ENCODE measurements around the gene PBX1. TPM values are rescaled to one million over a fixed set of nuclear protein-coding genes. Genes with fewer than 3 reads are reported as not detected.

Gene PBX1
- total and polyA plus RNA-seq, 2 experiments from 2014 or later: 9.7 to 38.8 TPM

DNA sequence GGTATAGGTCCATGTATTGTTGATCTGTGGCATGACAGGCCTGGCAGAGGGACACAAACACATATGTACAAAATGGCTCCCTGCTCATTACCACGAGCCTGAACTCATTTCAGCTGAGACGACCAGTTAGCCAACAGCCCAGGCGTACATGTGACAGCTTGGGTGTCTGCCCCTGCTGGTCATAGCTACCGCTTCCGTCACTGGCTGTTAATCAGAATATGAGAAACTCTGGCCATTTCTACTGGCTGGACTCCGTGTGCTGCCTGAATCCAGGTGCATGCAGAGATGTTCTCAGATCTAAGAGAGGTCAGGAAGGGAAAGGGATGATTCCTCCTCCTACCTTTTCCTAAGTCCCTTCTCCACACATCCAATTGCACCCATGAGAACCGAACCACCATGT, 144.5 kb downstream of the PBX1 start:
- H3K9me2 ChIP-seq (ENCODE audit: insufficient read depth): no peaks in the 10 kb centered on the region
- H3K79me2 ChIP-seq (ENCODE audit: insufficient read depth): peaks cover 78% of the 10 kb centered on the region
- TF ChIP-seq EZH2 (IDR thresholded peaks at IDR 0.05; ENCODE audit: insufficient read depth, poor library complexity, severe bottlenecking): no peak
- no peak for TF ChIP-seq EZH2phosphoT487 (IDR thresholded peaks at IDR 0.05; ENCODE audit: insufficient read depth, low read depth)
- no peak overlapping the region for H3K4me3 ChIP-seq
- in situ Hi-C loops (cut with MboI): no loop called here
- H3K4me2 ChIP-seq (ENCODE audit: unreplicated experiment): no peak overlapping the region
- no peak overlapping the region for H2AFZ ChIP-seq
- no peaks in the 10 kb centered on the region for H3K36me3 ChIP-seq (ENCODE audit: low read depth)
- no peaks in the 10 kb centered on the region for H4K20me1 ChIP-seq (ENCODE audit: insufficient read depth)
- no peak for DNase-seq
- H3K27me3 ChIP-seq (replicated peaks; ENCODE audit: insufficient read depth): no peaks in the 10 kb centered on the region
- no peaks in the 10 kb centered on the region for H3K9me3 ChIP-seq (ENCODE audit: low read depth)
- peaks cover 25% of the 10 kb centered on the region for H3F3A ChIP-seq (ENCODE audit: insufficient read depth)
- WGBS, 2 experiments (ENCODE audit: low coverage in 1 of 2, low lambda C conversion rate in 2 of 2, missing lambda C conversion rate in 2 of 2): 53 to 56% methylated on average over 7 of the region's 7 CpGs
- H3K4me1 ChIP-seq (ENCODE audit: insufficient read depth): peaks cover 47% of the 10 kb centered on the region
- H3K9ac ChIP-seq: no peak overlapping the region
- no peak overlapping the region for H3K27ac ChIP-seq

GRCh38 chr1:164703960-164704411, 145.0 kb downstream of the PBX1 start:
- H3K9me2 ChIP-seq (ENCODE audit: insufficient read depth): no peaks in the 10 kb centered on the region
- H3K36me3 ChIP-seq (ENCODE audit: low read depth): no peaks in the 10 kb centered on the region
- no peaks in the 10 kb centered on the region for H4K20me1 ChIP-seq (ENCODE audit: insufficient read depth)
- no peak overlapping the region for H3K27ac ChIP-seq
- H3K9me3 ChIP-seq (ENCODE audit: low read depth): no peaks in the 10 kb centered on the region
- no peak overlapping the region for H2AFZ ChIP-seq
- H3K27me3 ChIP-seq (replicated peaks; ENCODE audit: insufficient read depth): no peaks in the 10 kb centered on the region
- H3F3A ChIP-seq (ENCODE audit: insufficient read depth): peaks cover 30% of the 10 kb centered on the region
- DNase-seq: no peak
- 96 to 100% methylated on average over 1 of the region's 1 CpG for WGBS, 2 experiments (ENCODE audit: low coverage in 1 of 2, low lambda C conversion rate in 2 of 2, missing lambda C conversion rate in 2 of 2)
- peaks cover 79% of the 10 kb centered on the region for H3K79me2 ChIP-seq (ENCODE audit: insufficient read depth)
- no peak overlapping the region for H3K4me3 ChIP-seq
- H3K9ac ChIP-seq: no peak overlapping the region
- TF ChIP-seq EZH2 (IDR thresholded peaks at IDR 0.05; ENCODE audit: insufficient read depth, poor library complexity, severe bottlenecking) (no peak), EZH2phosphoT487 (IDR thresholded peaks at IDR 0.05; ENCODE audit: insufficient read depth, low read depth) (no peak)
- H3K4me2 ChIP-seq (ENCODE audit: unreplicated experiment): no peak overlapping the region
- peaks cover 53% of the 10 kb centered on the region for H3K4me1 ChIP-seq (ENCODE audit: insufficient read depth)
- in situ Hi-C loops (cut with MboI): no loop called here

GRCh38 chr1:164704954-164705353, 146.0 kb downstream of the PBX1 start:
- H3K9me2 ChIP-seq (ENCODE audit: insufficient read depth): no peaks in the 10 kb centered on the region
- H3K4me1 ChIP-seq (ENCODE audit: insufficient read depth): peaks cover 62% of the 10 kb centered on the region
- peaks cover 39% of the 10 kb centered on the region for H3F3A ChIP-seq (ENCODE audit: insufficient read depth)
- no peaks in the 10 kb centered on the region for H3K9me3 ChIP-seq (ENCODE audit: low read depth)
- in situ Hi-C loops (cut with MboI): no loop called here
- no peak overlapping the region for H3K4me3 ChIP-seq
- no peaks in the 10 kb centered on the region for H3K36me3 ChIP-seq (ENCODE audit: low read depth)
- H3K27me3 ChIP-seq (replicated peaks; ENCODE audit: insufficient read depth): no peaks in the 10 kb centered on the region
- H4K20me1 ChIP-seq (ENCODE audit: insufficient read depth): no peaks in the 10 kb centered on the region
- no peak overlapping the region for H3K9ac ChIP-seq
- H2AFZ ChIP-seq: no peak overlapping the region
- H3K4me2 ChIP-seq (ENCODE audit: unreplicated experiment): no peak overlapping the region
- no peak for DNase-seq
- 93 to 95% methylated on average over 1 of the region's 1 CpG for WGBS, 2 experiments (ENCODE audit: low coverage in 1 of 2, low lambda C conversion rate in 2 of 2, missing lambda C conversion rate in 2 of 2)
- peaks cover 79% of the 10 kb centered on the region for H3K79me2 ChIP-seq (ENCODE audit: insufficient read depth)
- H3K27ac ChIP-seq: no peak overlapping the region
- TF ChIP-seq EZH2phosphoT487 (IDR thresholded peaks at IDR 0.05; ENCODE audit: insufficient read depth, low read depth) (no peak), EZH2 (IDR thresholded peaks at IDR 0.05; ENCODE audit: insufficient read depth, poor library complexity, severe bottlenecking) (no peak)

DNA sequence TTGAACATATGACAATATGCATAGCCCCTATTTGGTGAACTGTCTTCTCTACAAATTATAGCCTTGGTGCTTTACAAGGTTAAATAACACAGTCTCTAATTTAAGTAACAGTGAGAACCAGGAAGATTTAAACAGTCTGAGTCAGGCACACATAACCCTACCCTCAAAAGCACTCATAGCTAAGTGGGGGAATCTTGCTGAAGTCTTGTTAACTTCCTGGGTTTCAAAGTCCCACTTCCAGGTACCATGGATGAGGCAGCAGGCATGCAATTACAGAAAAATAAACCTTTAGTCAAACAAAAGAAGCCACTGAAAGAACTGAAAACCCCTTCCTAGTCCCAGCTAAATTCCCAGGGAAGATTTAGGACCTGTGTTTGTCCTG, 147.6 kb downstream of the PBX1 start:
- H3F3A ChIP-seq (ENCODE audit: insufficient read depth): peaks cover 46% of the 10 kb centered on the region
- peak overlapping the region; percentile 21; the same call in 1 of the 2 replicates for H3K4me3 ChIP-seq
- no peaks in the 10 kb centered on the region for H3K9me2 ChIP-seq (ENCODE audit: insufficient read depth)
- in situ Hi-C loops (cut with MboI): no loop called here
- no peak for TF ChIP-seq EZH2phosphoT487 (IDR thresholded peaks at IDR 0.05; ENCODE audit: insufficient read depth, low read depth)
- TF ChIP-seq EZH2 (IDR thresholded peaks at IDR 0.05; ENCODE audit: insufficient read depth, poor library complexity, severe bottlenecking): no peak
- H4K20me1 ChIP-seq (ENCODE audit: insufficient read depth): no peaks in the 10 kb centered on the region
- H3K36me3 ChIP-seq (ENCODE audit: low read depth): no peaks in the 10 kb centered on the region
- peak overlapping the region; percentile 93 for H3K27ac ChIP-seq
- H3K9me3 ChIP-seq (ENCODE audit: low read depth): no peaks in the 10 kb centered on the region
- peaks cover 66% of the 10 kb centered on the region for H3K79me2 ChIP-seq (ENCODE audit: insufficient read depth)
- H3K27me3 ChIP-seq (replicated peaks; ENCODE audit: insufficient read depth): no peaks in the 10 kb centered on the region
- peak overlapping the region; percentile 69 for H3K4me2 ChIP-seq (ENCODE audit: unreplicated experiment)
- peaks cover 60% of the 10 kb centered on the region for H3K4me1 ChIP-seq (ENCODE audit: insufficient read depth)
- peak; percentile 47 for DNase-seq
- H2AFZ ChIP-seq: peak overlapping the region; percentile 62
- peak overlapping the region; percentile 67 for H3K9ac ChIP-seq

DNA sequence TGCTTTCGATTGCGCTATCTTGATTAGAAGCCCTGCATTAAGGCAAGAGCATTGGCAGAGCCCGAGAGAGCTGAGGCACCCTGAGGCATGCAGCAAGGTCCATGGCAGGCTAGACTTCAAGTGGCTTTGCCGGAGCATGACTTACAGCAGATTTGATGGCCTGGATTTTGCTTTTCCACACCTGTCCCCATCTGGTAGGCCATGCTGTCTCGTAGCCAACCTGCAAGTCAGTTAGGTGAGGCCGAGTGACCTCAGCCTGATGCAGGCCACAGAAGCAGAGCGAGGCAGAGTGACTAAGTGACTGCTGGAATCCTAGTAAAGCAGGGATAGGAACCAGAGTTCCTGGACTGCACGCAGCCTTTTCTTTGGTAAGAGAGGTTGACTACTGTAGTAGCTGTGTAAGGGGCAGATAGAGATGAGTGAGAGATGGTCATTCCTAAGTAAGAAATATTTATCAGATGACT, 148.9 kb downstream of the PBX1 start:
- Histone ChIP-seq H4K20me1 (ENCODE audit: insufficient read depth) (no peaks in the 10 kb centered on the region), H2AFZ (no peak overlapping the region), H3K79me2 (ENCODE audit: insufficient read depth) (peaks cover 68% of the 10 kb centered on the region), H3K9me2 (ENCODE audit: insufficient read depth) (no peaks in the 10 kb centered on the region), H3K9ac (peak overlapping the region; percentile 67), H3K27me3 (replicated peaks; ENCODE audit: insufficient read depth) (no peaks in the 10 kb centered on the region), H3K4me3 (peak overlapping the region; percentile 19; the same call in 1 of the 2 replicates), H3K4me1 (ENCODE audit: insufficient read depth) (peaks cover 51% of the 10 kb centered on the region), H3K36me3 (ENCODE audit: low read depth) (no peaks in the 10 kb centered on the region), H3K9me3 (ENCODE audit: low read depth) (no peaks in the 10 kb centered on the region), H3K27ac (peak overlapping the region; percentile 93), H3F3A (ENCODE audit: insufficient read depth) (peaks cover 46% of the 10 kb centered on the region), H3K4me2 (ENCODE audit: unreplicated experiment) (peak overlapping the region; percentile 69)
- TF ChIP-seq EZH2phosphoT487 (IDR thresholded peaks at IDR 0.05; ENCODE audit: insufficient read depth, low read depth) (no peak), EZH2 (IDR thresholded peaks at IDR 0.05; ENCODE audit: insufficient read depth, poor library complexity, severe bottlenecking) (no peak)
- peak; percentile 98 for DNase-seq
- in situ Hi-C loops (cut with MboI): no loop called here
- 26 to 33% methylated on average over 8 of the region's 8 CpGs for WGBS, 2 experiments (ENCODE audit: low coverage in 1 of 2, low lambda C conversion rate in 2 of 2, missing lambda C conversion rate in 2 of 2)
